ENCODE data around the gene HS3ST3B1.

HS3ST3B1 gene

GRCh38 chr17:14398766-14399165 is 97.9 kb downstream of the HS3ST3B1 start:
- DNase-seq (ENCODE audit: low read depth): no peak
- TF ChIP-seq, protein P1, sequence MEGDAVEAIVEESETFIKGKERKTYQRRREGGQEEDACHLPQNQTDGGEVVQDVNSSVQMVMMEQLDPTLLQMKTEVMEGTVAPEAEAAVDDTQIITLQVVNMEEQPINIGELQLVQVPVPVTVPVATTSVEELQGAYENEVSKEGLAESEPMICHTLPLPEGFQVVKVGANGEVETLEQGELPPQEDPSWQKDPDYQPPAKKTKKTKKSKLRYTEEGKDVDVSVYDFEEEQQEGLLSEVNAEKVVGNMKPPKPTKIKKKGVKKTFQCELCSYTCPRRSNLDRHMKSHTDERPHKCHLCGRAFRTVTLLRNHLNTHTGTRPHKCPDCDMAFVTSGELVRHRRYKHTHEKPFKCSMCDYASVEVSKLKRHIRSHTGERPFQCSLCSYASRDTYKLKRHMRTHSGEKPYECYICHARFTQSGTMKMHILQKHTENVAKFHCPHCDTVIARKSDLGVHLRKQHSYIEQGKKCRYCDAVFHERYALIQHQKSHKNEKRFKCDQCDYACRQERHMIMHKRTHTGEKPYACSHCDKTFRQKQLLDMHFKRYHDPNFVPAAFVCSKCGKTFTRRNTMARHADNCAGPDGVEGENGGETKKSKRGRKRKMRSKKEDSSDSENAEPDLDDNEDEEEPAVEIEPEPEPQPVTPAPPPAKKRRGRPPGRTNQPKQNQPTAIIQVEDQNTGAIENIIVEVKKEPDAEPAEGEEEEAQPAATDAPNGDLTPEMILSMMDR (conservative IDR thresholded peaks at IDR 0.05; ENCODE audit: low read length): no peak
- H3K4me3 ChIP-seq (ENCODE audit: low read length): no peak overlapping the region
